NB4 (cell line): ENCODE results near the gene CROT.

ENCODE experiments used
- POLR2A ChIP-seq: IDR thresholded peaks from 2 replicates; pipeline ENCODE4 v1.6.1; 2011; ENCODE audit warnings: mild to moderate bottlenecking; ENCODE audit not compliant: insufficient read length; ENCODE audit errors: extremely low read depth
- TF ChIP-seq, protein P1 (sequence below): IDR thresholded peaks from one replicate; pipeline ENCODE4 v1.5.1; 2012; ENCODE audit warnings: low read depth, low read length
- TF ChIP-seq, protein P2 (sequence below): IDR thresholded peaks from 2 replicates; pipeline ENCODE4 v1.6.1; 2011; ENCODE audit warnings: low read depth, low read length

DNA sequence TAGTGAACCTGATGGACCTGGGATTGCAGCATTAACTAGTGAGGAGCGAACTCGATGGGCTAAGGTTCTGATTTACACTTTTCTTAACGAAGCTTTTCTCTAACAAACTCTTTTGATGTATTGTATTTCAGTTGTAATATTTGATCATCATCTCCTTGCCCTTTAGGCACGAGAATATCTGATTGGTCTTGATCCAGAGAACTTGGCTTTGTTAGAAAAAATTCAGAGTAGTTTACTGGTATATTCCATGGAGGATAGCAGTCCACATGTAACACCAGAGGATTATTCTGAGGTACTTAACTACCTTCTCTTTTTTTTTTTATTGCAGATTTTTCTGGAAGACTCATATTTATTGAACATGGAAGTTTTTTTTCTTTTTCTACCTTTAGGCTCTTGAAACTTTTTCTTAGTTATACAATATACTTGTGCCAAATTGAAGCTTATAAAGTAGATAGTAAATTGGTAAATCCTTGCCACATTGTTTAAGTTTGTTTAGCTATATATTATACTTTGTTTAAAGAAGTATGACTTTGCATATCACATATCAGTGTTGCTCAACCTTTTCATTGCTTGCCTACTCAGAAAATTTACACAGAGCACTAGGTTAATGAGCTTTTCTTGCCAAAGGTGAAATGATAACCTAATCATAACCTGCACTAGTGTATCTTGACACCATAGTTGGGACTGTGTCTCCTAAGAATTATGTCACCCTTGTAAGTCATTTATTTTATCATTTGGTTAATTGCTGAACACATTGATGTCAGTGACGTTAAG lies 30.4 kb downstream of the CROT start:
- TF ChIP-seq, protein P1, sequence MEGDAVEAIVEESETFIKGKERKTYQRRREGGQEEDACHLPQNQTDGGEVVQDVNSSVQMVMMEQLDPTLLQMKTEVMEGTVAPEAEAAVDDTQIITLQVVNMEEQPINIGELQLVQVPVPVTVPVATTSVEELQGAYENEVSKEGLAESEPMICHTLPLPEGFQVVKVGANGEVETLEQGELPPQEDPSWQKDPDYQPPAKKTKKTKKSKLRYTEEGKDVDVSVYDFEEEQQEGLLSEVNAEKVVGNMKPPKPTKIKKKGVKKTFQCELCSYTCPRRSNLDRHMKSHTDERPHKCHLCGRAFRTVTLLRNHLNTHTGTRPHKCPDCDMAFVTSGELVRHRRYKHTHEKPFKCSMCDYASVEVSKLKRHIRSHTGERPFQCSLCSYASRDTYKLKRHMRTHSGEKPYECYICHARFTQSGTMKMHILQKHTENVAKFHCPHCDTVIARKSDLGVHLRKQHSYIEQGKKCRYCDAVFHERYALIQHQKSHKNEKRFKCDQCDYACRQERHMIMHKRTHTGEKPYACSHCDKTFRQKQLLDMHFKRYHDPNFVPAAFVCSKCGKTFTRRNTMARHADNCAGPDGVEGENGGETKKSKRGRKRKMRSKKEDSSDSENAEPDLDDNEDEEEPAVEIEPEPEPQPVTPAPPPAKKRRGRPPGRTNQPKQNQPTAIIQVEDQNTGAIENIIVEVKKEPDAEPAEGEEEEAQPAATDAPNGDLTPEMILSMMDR: no peak
- no peak for TF ChIP-seq POLR2A
- TF ChIP-seq, protein P2, sequence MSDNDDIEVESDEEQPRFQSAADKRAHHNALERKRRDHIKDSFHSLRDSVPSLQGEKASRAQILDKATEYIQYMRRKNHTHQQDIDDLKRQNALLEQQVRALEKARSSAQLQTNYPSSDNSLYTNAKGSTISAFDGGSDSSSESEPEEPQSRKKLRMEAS: no peak
